Thoracic aorta (tissue), 2 donors: ENCODE results near the gene ADORA2B. TPM values are rescaled to one million over a fixed set of nuclear protein-coding genes. Genes with fewer than 3 reads are reported as not detected.

ENCODE experiments used
- ATAC-seq: fragments of 150-250 bp; one replicate; pipeline ENCODE4 v1.8.0; 2017; ENCODE audit warnings: low read depth; ENCODE audit not compliant: insufficient number of reproducible peaks, low FRiP score
- DNase-seq: peaks from one replicate; pipeline ENCODE4 v3.0.0-alpha.2; 2020; ENCODE audit warnings: low spot score
- H3K27ac ChIP-seq, 2 donors: fragments of 200-600 bp; sonication (generic); 1 replicate in 1 of 2; 2 replicates in 1 of 2; pipeline ENCODE4 v1.5.1; 2016; ENCODE audit warnings: mild to moderate bottlenecking in 2 of 2, moderate library complexity in 2 of 2
- H3K27me3 ChIP-seq: fragments of 200-600 bp; sonication (generic); replicated peaks from 2 replicates; pipeline ENCODE4 v1.6.0; 2016; ENCODE audit warnings: mild to moderate bottlenecking; ENCODE audit not compliant: insufficient read depth
- H3K36me3 ChIP-seq: fragments of 200-600 bp; sonication (generic); one replicate; pipeline ENCODE4 v1.5.1; 2016
- H3K4me1 ChIP-seq, 2 donors: fragments of 200-600 bp; sonication (generic); 1 replicate in 1 of 2; 2 replicates in 1 of 2; pipeline versions ENCODE4 v1.5.1 to v1.6.0; 2016; ENCODE audit warnings: low read depth in 2 of 2, mild to moderate bottlenecking in 1 of 2; ENCODE audit not compliant: control insufficient read depth in 1 of 2
- H3K4me3 ChIP-seq: fragments of 200-600 bp; sonication (generic); 2 replicates; pipeline ENCODE4 v1.5.1; 2016; ENCODE audit warnings: mild to moderate bottlenecking
- H3K9me3 ChIP-seq: fragments of 200-600 bp; sonication (generic); 2 replicates; pipeline ENCODE4 v1.5.1; 2016
- total RNA-seq, 2 donors: library from RNA; depleted of rRNA; stranded (reverse); fragments of >200 nt; gene quantifications; one replicate each; pipeline versions ENCODE4 v1.1.0 to v1.2.3, GENCODE V29; 2016
- TF ChIP-seq, protein P1 (sequence below): fragments of 200-600 bp; sonication (generic); IDR thresholded peaks from one replicate; pipeline ENCODE4 v1.5.1; 2019; ENCODE audit warnings: antibody characterized with exemption

Gene ADORA2B
- total RNA-seq, 2 donors from 2014 or later, result 1.6 TPM; not detected in 1

DNA sequence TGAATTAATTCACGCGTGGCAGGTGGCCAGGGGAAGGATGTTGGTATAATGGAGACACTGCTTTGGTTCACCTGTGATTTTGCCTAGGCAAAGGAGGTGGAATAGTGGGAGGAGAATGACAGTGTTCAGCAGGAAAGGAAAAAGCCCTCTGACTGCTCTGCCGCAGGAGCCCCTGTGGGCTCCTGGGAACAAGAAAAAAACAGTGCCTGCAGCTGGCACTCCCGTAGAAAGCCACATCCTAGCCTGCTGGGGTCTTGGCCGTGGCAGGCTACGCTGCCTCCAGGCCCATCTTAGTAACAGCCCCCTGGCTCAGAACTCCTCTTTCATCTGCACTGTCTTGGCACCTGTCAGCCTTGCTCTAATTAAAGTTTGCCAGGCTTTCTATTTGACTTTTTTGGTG is 20.6 kb downstream of the ADORA2B start:
- TF ChIP-seq, protein P1, sequence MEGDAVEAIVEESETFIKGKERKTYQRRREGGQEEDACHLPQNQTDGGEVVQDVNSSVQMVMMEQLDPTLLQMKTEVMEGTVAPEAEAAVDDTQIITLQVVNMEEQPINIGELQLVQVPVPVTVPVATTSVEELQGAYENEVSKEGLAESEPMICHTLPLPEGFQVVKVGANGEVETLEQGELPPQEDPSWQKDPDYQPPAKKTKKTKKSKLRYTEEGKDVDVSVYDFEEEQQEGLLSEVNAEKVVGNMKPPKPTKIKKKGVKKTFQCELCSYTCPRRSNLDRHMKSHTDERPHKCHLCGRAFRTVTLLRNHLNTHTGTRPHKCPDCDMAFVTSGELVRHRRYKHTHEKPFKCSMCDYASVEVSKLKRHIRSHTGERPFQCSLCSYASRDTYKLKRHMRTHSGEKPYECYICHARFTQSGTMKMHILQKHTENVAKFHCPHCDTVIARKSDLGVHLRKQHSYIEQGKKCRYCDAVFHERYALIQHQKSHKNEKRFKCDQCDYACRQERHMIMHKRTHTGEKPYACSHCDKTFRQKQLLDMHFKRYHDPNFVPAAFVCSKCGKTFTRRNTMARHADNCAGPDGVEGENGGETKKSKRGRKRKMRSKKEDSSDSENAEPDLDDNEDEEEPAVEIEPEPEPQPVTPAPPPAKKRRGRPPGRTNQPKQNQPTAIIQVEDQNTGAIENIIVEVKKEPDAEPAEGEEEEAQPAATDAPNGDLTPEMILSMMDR, result no peak
- no peaks in the 10 kb centered on the region for H3K27me3 ChIP-seq
- H3K27ac ChIP-seq, result no peak overlapping the region
- DNase-seq (no peak), ATAC-seq (no peak)
- H3K9me3 ChIP-seq, result no peaks in the 10 kb centered on the region
- H3K4me1 ChIP-seq, result no peaks in the 10 kb centered on the region
- no peaks in the 10 kb centered on the region for H3K36me3 ChIP-seq
- H3K4me3 ChIP-seq, result no peak overlapping the region

DNA sequence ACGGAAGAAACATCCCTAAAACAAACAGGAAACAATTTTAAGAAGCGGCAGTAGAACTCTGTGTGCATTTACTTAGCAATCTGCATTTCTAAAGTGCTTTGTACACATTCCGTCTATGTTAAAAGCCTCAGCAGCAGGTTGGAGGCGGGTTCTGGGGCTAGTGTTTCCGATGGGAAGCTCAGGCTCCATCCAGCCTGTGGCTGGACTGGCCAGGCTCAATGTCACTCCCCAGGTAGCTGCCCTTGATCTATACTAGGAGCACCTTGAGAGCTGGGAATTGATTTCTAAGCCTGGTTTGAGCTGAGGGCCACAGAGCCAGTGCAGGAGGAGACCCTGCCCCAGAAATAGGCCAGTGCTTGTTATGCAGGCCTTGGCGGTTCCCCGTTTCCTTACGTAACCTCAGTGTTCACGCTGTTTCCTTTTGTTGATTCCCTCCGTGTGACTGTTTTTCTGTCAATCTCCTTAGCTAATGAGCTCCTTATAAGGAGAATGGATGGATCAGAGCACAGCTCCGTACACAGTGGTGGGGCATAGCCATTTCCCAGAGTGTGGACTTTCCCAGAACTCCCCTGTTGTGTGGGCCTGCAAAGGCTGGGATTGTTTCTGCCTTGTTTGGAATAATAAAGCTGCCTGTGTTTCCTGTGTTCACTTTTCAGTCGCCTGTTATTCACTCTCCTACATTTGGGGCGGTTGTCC is 21.4 kb downstream of the ADORA2B start:
- no peak overlapping the region for H3K4me3 ChIP-seq
- no peaks in the 10 kb centered on the region for H3K4me1 ChIP-seq
- no peak overlapping the region for H3K27ac ChIP-seq
- no peaks in the 10 kb centered on the region for H3K9me3 ChIP-seq
- DNase-seq (no peak), ATAC-seq (no peak)
- TF ChIP-seq, protein P1, result no peak
- no peaks in the 10 kb centered on the region for H3K27me3 ChIP-seq
- H3K36me3 ChIP-seq, result no peaks in the 10 kb centered on the region

DNA sequence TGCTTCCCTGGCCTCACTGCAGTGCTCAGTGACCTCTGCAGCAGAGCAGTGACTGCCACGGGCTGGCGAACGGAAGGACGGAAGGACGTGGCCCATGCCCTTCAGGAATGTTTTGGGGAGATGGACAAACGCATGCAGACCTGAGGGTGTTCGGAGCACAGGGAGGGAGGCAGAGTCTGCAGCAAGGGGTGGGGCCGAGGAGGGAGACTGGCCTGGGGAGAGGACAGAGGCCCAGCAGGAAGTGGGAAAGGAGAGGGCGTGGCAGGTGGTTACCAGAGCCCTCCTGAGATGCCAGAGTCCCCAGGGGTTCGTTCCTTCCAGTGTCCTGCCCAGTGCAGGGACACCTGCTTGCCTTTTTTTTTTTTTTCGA is 21.9 kb downstream of the ADORA2B start:
- DNase-seq, result no peak
- no peaks in the 10 kb centered on the region for H3K4me1 ChIP-seq
- H3K9me3 ChIP-seq, result no peaks in the 10 kb centered on the region
- H3K36me3 ChIP-seq, result no peaks in the 10 kb centered on the region
- H3K4me3 ChIP-seq, result no peak overlapping the region
- ATAC-seq, result no peak
- no peaks in the 10 kb centered on the region for H3K27me3 ChIP-seq
- TF ChIP-seq, protein P1, result no peak
- H3K27ac ChIP-seq, result no peak overlapping the region

DNA sequence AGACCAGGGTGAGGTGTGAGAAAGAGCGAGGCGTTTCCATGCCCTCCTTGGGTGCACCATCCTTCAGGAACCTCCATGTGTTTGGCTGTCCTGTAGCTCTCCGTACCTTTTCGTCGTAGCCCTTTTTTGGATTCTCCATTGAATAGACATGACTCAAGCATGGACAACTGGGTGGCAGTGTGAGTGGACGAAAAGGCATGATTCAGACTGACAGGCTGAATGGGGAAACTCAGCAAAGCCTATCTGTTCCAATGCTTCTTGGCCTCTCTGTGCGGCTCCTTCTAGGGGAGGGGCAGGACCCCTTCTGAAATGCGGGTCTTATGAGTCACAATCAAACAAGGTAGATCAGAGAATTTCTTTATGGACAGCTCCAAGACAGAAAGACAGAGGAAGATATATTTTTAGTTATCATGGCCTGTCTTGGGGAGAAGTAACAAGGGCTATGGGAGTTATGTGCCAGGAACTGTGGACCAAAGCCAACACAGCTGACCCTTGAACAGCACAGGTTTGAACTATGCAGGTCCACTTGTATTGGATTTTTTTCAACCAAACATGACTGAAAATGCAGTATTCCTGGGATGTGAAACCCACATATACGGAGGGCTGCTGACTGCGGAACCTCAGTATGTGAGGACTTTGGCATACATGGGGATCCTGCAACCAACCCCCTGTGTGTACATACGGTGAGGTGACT is 22.9 kb downstream of the ADORA2B start:
- no peaks in the 10 kb centered on the region for H3K27me3 ChIP-seq
- ATAC-seq (no peak), DNase-seq (no peak)
- H3K4me1 ChIP-seq, result no peaks in the 10 kb centered on the region
- H3K36me3 ChIP-seq, result no peaks in the 10 kb centered on the region
- no peak overlapping the region for H3K27ac ChIP-seq
- TF ChIP-seq, protein P1, result no peak
- no peak overlapping the region for H3K4me3 ChIP-seq
- no peaks in the 10 kb centered on the region for H3K9me3 ChIP-seq

DNA sequence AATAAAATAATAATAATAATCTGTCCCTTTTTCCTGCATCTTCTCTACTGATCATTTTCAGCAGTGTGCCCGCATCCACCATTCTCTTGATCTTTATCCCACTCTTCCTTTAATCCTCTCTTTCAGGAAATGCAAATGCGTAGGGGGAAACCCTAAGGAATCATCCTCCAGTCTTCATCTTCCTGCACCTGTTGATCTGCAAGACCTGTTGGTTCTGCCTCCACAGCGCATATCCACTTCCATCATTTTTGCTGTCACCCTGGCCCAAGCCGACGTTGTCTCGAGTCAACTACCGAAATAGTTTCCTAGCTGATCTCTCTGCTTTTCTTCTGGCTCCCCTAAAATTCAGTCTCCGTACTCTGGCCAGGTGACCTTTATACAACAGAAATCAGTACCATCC is 24.5 kb downstream of the ADORA2B start:
- DNase-seq, result no peak
- no peak overlapping the region for H3K27ac ChIP-seq
- TF ChIP-seq, protein P1, result no peak
- ATAC-seq, result no peak
- H3K36me3 ChIP-seq, result no peaks in the 10 kb centered on the region
- no peaks in the 10 kb centered on the region for H3K4me1 ChIP-seq
- no peaks in the 10 kb centered on the region for H3K9me3 ChIP-seq
- H3K4me3 ChIP-seq, result no peak overlapping the region
- H3K27me3 ChIP-seq, result no peaks in the 10 kb centered on the region
